Caki2 (cell line): ENCODE data around the gene DHRS4. TPM values are rescaled to one million over a fixed set of nuclear protein-coding genes. Genes with fewer than 3 reads are reported as not detected.
"Not testable (repeated sequence)": the region's sequence is repeated elsewhere in the genome, so short reads cannot be mapped to it uniquely, and the experiment has no call there.

Experiments used
- DNase-seq: peaks from one replicate; pipeline ENCODE4 v3.0.0-alpha.2; 2015; ENCODE audit warnings: low read depth
- in situ Hi-C: cut with HindIII; loops from 2 replicates; pipeline ENCODE4 v1.10.0; 2016; ENCODE audit warnings: low sequenced_read_pairs, low pct_unique_long_range_greater_than_20kb, mixed read lengths
- total RNA-seq: library from RNA; depleted of rRNA; stranded (reverse); fragments of >200 nt; shearing (Covaris generic); gene quantifications from 2 replicates; pipeline ENCODE4 v1.2.3, GENCODE V29; 2014; ENCODE audit warnings: low replicate concordance

Gene DHRS4
- total RNA-seq, 1 experiment from 2014 or later: 50.0 TPM

GRCh38 chr14:23937203-23937602 lies 16.4 kb upstream of the DHRS4 start:
- in situ Hi-C loops: no loop called here
- DNase-seq: no peak

DNA sequence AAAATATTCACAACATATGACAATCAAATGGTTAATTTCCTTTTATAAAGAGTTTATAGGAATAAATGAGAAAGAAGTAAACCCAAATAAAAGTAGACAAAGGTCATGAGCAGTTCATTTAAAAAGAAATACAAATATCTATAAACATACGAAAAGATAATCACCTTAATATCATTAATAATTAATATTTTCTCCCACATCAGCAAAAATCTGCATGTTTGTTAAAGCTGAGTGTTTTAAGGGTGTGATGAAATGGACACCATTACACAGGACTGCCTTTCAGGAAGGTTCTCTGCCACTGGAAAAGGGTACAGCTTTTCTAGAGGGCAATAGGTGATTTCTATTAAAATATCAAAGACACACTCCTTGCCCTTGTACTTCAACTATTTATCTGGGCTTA lies 14.7 kb upstream of the DHRS4 start:
- in situ Hi-C loops: no loop called here
- DNase-seq: no peak

DNA sequence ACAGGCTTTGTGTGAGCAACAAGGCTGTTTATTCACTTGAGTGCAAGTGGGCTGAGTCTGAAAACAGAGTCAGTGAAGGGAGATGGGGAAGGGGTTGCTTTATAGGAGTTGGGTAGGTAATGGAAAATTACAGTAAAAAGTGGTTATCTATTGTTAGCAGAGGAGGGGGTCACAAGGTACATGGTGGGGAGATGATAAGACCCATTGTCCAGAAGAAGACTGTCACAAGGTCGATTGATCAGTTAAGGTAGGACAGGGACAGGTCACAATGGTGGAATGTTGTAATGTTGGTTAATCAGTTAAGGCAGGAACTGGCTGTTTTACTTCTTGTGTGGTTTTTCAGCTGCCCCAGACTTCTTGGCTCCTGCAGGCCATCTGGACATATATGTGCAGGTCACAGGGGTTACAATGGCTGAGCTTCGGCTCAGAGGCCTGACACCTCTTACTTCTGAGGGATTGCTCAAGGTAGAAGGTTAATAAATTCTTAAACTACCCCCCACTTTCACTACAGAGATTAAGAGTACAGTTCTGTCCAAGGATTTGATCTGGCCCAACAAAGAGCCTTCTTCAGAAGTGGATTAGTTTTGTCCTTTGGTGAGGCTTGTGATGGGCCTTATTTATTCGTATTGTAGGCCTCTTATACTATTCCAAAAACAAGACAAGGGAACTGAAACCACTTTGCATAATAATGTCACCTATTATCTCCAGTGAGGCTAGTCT lies 13.8 kb upstream of the DHRS4 start:
- DNase-seq: no peak
- in situ Hi-C loops: no loop called here

GRCh38 chr14:23941230-23941629 lies 12.3 kb upstream of the DHRS4 start:
- no peak for DNase-seq
- in situ Hi-C loops: no loop called here

GRCh38 chr14:23941669-23942068 lies 11.9 kb upstream of the DHRS4 start:
- no peak for DNase-seq
- in situ Hi-C loops: no loop called here

DNA sequence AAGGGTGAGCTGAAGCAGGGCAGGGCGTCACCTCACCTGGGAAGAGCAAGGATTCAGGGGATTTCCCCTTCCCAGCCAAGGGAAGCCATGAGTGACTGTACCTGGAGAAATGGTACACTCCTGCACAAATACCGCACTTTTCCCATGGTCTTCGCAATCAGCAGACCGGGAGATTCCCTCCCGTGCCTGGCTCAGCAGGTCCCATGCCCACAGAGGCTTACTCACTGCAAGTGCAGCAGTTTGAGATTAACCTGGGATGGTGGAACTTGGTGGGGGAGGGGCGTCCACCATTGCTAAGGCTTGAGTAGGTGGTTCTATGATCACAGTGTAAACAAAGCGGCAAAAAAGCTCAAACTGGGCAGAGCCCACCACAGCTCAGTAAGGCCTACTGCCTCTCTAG lies 11.0 kb upstream of the DHRS4 start:
- DNase-seq: peak; percentile 2
- in situ Hi-C loops: no loop called here

DNA sequence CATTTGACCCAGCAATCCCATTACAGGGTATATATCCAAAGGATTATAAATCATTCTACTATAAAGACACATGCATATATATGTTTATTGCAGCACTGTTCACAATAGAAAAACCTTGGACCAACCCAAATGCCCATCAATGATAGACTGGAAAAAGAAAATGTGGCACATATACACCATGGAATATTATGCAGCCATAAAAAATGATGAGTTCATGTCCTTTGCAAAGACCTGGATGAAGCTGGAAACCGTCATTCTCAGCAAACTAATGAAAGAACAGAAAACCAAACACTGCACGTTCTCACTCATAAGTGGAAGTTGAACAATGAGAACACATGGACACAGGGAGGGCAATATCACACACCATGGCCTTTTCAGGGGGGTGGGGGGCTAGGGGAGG lies 4.5 kb upstream of the DHRS4 start:
- in situ Hi-C loops, DNase-seq: not testable (repeated sequence)

DNA sequence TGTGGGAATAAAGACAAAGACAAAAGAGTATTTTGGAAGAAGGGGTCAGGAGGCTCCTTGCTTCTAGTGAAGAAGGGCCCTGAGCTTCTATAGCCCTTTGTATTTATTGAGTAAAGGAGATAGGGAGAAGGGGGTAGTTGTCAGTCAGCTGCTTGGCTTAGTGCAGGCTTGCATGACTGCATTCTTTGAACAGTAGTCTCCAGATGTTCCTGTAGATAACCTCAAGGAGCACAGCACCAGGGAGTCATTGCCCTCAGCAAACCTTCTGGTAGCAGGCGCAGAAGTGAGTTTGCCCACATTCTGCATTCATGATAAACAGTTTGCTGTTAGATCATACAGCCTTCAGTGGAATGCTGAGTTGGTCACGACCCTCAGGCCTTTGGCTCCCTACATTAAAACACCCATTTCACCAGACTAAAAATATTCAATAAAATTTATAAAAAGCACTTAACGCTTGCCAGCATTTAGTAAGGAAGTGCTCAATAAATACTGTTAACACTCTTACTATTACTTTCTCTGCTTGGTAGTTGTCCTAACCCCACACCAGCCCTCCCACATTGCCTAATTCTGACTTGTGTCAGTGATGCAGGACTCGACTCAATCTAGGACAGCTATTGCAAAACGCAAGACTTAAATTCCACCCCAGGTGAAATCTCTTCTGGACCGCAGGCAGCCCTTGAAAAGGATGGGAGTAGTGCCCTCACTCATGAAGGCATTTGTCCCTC lies 3.0 kb upstream of the DHRS4 start:
- in situ Hi-C loops: no loop called here
- no peak for DNase-seq

DNA sequence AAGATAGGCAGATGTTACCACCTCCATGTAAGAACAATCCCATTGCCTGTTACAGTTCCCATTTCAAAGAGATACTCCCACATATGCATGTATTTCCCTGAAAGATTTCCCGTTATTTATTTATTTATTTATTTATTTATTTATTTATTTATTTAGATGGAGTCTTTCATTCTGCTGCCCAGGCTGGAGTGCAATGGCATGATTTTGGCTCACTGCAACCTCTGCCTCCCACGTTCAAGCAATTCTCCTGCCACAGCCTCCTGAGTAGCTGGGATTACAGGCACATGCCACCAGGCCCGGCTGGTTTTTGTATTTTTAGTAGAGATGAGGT lies 2.5 kb upstream of the DHRS4 start:
- DNase-seq, in situ Hi-C loops: not testable (repeated sequence)

- no peak for DNase-seq
- in situ Hi-C loops: no loop called here
Measured at GRCh38 chr14:23951590-23952201, 1.9 kb upstream of the DHRS4 start.

DNA sequence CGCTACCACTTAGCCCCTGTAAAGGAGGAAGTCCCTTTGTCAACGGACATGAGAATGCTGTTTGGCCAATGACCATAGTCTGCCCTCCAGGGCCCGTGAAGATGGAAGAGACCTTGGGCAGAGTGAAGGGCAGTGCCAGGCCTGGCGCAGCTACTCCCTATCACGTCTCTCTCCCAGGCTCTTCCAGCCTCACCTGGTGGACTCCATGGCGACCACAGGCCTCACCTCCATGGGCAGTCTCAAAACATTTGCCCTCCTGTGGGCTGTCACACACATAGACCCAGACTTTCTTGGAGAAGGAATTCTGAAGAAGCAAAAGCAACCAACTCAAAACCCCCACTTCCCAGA lies 480 bp upstream of the DHRS4 start:
- DNase-seq, in situ Hi-C loops: not testable (repeated sequence)

DNA sequence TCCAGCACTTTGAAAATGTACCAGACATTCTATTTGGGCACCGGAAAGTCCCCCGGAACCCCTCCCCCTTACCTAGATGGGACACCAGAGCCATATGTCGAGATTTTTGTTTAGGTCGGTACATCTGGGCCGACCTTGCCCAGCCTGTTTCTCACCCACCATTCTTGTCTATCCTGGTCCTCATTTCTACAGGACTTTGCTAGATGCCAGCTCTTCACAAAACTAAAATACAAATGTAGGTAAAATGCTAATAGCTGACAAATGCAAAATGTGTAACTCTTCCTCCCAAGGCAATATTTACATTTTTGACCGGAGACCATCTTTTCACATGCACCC lies 677 bp downstream of the DHRS4 start:
- in situ Hi-C loops, DNase-seq: not testable (repeated sequence)

DNA sequence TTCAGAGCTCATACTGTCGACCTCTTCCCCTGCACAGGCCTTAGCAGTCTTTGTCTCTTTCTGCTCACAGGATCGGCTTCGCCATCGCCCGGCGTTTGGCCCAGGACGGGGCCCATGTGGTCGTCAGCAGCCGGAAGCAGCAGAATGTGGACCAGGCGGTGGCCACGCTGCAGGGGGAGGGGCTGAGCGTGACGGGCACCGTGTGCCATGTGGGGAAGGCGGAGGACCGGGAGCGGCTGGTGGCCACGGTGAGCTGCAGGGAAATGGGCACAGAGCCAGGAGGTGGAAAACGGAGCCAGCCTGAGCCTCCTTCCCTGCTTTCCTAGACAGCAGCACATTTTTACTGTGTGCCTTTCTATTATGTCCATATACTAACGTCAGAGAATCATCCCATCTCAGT lies 1.4 kb downstream of the DHRS4 start:
- in situ Hi-C loops: not testable (repeated sequence)
- peak; percentile 1 for DNase-seq

GRCh38 chr14:23955811-23956210 lies 2.2 kb downstream of the DHRS4 start:
- in situ Hi-C loops: not testable (repeated sequence)

DNA sequence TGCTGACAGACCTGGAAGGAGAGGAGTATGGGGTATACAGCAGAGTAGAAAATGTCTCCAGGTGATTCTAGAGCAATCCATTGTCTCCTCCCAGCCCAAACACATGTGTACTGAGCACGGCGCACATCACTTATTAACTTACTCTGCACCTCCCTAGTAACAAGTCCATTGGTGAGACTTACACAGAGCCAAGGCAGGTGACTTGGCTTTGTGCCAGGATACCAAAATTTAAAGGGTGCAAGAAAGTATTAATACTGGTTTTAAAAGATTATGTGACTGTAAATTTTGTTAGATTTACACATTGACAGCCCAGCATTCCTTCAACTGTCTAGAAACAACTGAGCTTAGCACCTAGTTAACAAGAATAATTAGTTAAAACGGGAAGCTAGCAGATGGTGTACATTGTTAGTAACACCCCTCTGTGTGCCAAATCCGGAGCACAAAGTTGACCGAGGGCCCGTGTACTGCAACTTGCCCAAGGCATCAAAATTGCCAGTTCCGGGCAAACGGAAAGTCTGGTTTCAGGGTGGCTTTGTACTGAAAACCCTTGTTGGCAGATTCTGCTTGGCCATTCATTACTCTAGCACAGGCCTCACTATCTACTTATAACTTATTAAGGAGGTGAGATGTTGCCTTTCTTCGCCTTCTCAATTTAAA lies 4.5 kb downstream of the DHRS4 start:
- in situ Hi-C loops, DNase-seq: not testable (repeated sequence)

More at GRCh38 chr14:23955811-23956210, 2.2 kb downstream of the DHRS4 start:
- not testable (repeated sequence) for DNase-seq

GRCh38 chr14:23960899-23961298 lies 7.3 kb downstream of the DHRS4 start:
- DNase-seq, in situ Hi-C loops: not testable (repeated sequence)

DNA sequence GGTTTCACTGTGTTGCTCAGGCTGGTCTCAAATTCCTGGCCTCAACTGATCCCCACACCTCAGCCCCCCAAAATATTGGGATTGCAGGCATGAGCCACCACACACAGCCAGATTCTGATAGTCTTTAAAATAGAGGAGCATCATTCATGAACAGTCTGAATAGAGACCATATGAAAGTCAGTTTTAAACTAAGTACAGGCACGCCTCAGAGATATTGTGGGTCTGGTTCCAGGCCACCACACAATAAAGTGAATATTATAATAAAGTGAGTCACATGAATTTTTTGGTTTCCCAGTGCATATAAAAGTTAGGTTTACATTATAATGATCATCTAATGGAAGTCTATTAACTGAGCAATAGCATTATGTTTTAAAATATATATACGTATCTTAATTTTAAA lies 8.1 kb downstream of the DHRS4 start:
- DNase-seq, in situ Hi-C loops: not testable (repeated sequence)

- in situ Hi-C loops, DNase-seq: not testable (repeated sequence)
Measured at GRCh38 chr14:23969130-23969480, 15.5 kb downstream of the DHRS4 start.
